KMS-11 (cell line): Measurements from ENCODE around the gene HMX2.

ENCODE experiments used
- H2AFZ ChIP-seq: fragments of 200-600 bp; sonication (generic); 2 replicates; pipeline ENCODE4 v1.6.1; 2016; ENCODE audit warnings: antibody characterized with exemption, mixed run types, low read depth
- H3K27ac ChIP-seq: fragments of 200-600 bp; sonication (generic); 2 replicates; pipeline ENCODE4 v1.6.1; 2016; ENCODE audit warnings: mild to moderate bottlenecking, mixed run types
- H3K27me3 ChIP-seq: fragments of 200-600 bp; sonication (generic); 2 replicates; pipeline ENCODE4 v1.6.1; 2017; ENCODE audit warnings: mild to moderate bottlenecking, low read depth, mixed run types, moderate library complexity; ENCODE audit not compliant: insufficient read depth
- H3K36me3 ChIP-seq: fragments of 200-600 bp; sonication (generic); 2 replicates; pipeline ENCODE4 v1.6.1; 2017; ENCODE audit warnings: mild to moderate bottlenecking, mixed run types; ENCODE audit not compliant: insufficient read depth
- H3K4me1 ChIP-seq: fragments of 200-600 bp; sonication (generic); 2 replicates; pipeline ENCODE4 v1.6.1; 2016; ENCODE audit warnings: mild to moderate bottlenecking, low read depth, mixed run types; ENCODE audit not compliant: poor library complexity, severe bottlenecking
- H3K4me2 ChIP-seq: fragments of 200-600 bp; sonication (generic); 2 replicates; pipeline ENCODE4 v1.7.0; 2016; ENCODE audit warnings: mild to moderate bottlenecking, mixed run types
- H3K4me3 ChIP-seq: fragments of 200-600 bp; sonication (generic); IDR thresholded peaks from 2 replicates; pipeline ENCODE4 v1.6.1; 2017; ENCODE audit warnings: low read depth, low read length, mixed read lengths; ENCODE audit not compliant: insufficient read depth
- H3K79me2 ChIP-seq: fragments of 200-600 bp; sonication (generic); 2 replicates; pipeline ENCODE4 v1.6.1; 2016; ENCODE audit warnings: low read depth, mixed run types; ENCODE audit not compliant: insufficient read depth
- H3K9ac ChIP-seq: fragments of 200-600 bp; sonication (generic); 2 replicates; pipeline ENCODE4 v1.6.1; 2016; ENCODE audit warnings: mild to moderate bottlenecking, mixed run types
- H4K20me1 ChIP-seq: fragments of 200-600 bp; sonication (generic); 2 replicates; pipeline ENCODE4 v1.6.1; 2016; ENCODE audit warnings: mild to moderate bottlenecking, mixed run types; ENCODE audit not compliant: insufficient read depth
- CTCF ChIP-seq: fragments of 200-600 bp; sonication (generic); conservative IDR thresholded peaks from 2 replicates; pipeline ENCODE4 v1.6.1; 2017; ENCODE audit warnings: low read depth, mild to moderate bottlenecking, antibody characterized with exemption, low read length, moderate library complexity, mixed read lengths

The HMX2 gene

GRCh38 chr10:123180101-123181090 is 32.5 kb downstream of the HMX2 start:
- Histone ChIP-seq H3K27me3 (no peaks in the 10 kb centered on the region), H3K9ac (no peak overlapping the region), H3K4me1 (no peaks in the 10 kb centered on the region), H3K36me3 (no peaks in the 10 kb centered on the region), H3K4me2 (no peak overlapping the region), H3K4me3 (no peak overlapping the region), H2AFZ (no peak overlapping the region), H3K27ac (no peak overlapping the region), H4K20me1 (no peaks in the 10 kb centered on the region), H3K79me2 (no peaks in the 10 kb centered on the region)
- TF ChIP-seq CTCF, result no peak

DNA sequence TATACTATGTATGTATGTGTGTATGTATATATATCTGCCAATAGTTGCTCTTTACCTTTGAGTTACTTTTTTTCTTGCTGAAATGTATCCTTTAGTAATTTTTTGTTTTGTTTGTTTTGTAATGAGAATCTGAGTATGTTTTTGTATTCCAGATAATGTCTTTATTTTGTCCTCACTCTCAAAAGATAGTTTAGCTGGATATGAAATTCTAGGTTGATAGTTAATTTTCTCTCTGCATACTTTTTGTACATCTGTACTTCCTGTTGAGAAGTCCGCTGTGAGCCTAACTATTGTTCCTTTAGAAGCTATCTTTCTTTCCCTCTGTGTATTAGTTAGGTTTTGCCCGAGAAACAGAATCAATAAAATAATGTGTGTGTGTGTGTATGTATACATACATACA is 35.8 kb downstream of the HMX2 start:
- Histone ChIP-seq H3K4me3 (no peak overlapping the region), H3K79me2 (no peaks in the 10 kb centered on the region), H4K20me1 (no peaks in the 10 kb centered on the region), H3K27ac (no peak overlapping the region), H3K4me2 (no peak overlapping the region), H3K9ac (no peak overlapping the region), H3K36me3 (no peaks in the 10 kb centered on the region), H2AFZ (no peak overlapping the region), H3K27me3 (no peaks in the 10 kb centered on the region), H3K4me1 (no peaks in the 10 kb centered on the region)
- no peak for TF ChIP-seq CTCF

- Histone ChIP-seq H3K9ac (no peak overlapping the region), H4K20me1 (no peaks in the 10 kb centered on the region), H3K79me2 (no peaks in the 10 kb centered on the region), H2AFZ (no peak overlapping the region), H3K27ac (no peak overlapping the region), H3K4me1 (no peaks in the 10 kb centered on the region), H3K4me2 (no peak overlapping the region), H3K4me3 (no peak overlapping the region), H3K36me3 (no peaks in the 10 kb centered on the region), H3K27me3 (no peaks in the 10 kb centered on the region)
- no peak for TF ChIP-seq CTCF
These were observed 39.8 kb downstream of the HMX2 start for GRCh38 chr10:123187781-123188180.

GRCh38 chr10:123191886-123192285 is 44.0 kb downstream of the HMX2 start:
- Histone ChIP-seq H3K4me3 (no peak overlapping the region), H3K36me3 (no peaks in the 10 kb centered on the region), H2AFZ (no peak overlapping the region), H3K79me2 (no peaks in the 10 kb centered on the region), H4K20me1 (no peaks in the 10 kb centered on the region), H3K4me2 (no peak overlapping the region), H3K9ac (no peak overlapping the region), H3K4me1 (no peaks in the 10 kb centered on the region), H3K27ac (no peak overlapping the region), H3K27me3 (no peaks in the 10 kb centered on the region)
- no peak for TF ChIP-seq CTCF
